Peyer's patch (tissue), 4 donors: ENCODE data around the gene PRTG.

Experiments used
- POLR2A ChIP-seq, 2 donors: fragments of 450-650 bp; IDR thresholded peaks; one replicate each; pipeline ENCODE4 v1.5.1; 2017; ENCODE audit warnings: antibody characterized with exemption in 2 of 2, mild to moderate bottlenecking in 2 of 2, moderate library complexity in 2 of 2
- TF ChIP-seq, protein P1 (sequence below), 6 experiments: fragments of 450-650 bp in 4 of 6; fragments of 200-600 bp in 2 of 6; sonication (generic) in 1 of 6; IDR thresholded peaks; one replicate each; pipeline ENCODE4 v1.5.1; 2017 to 2019; ENCODE audit warnings: antibody characterized with exemption in 6 of 6, mild to moderate bottlenecking in 3 of 6, moderate library complexity in 1 of 6

- TF ChIP-seq, protein P1, sequence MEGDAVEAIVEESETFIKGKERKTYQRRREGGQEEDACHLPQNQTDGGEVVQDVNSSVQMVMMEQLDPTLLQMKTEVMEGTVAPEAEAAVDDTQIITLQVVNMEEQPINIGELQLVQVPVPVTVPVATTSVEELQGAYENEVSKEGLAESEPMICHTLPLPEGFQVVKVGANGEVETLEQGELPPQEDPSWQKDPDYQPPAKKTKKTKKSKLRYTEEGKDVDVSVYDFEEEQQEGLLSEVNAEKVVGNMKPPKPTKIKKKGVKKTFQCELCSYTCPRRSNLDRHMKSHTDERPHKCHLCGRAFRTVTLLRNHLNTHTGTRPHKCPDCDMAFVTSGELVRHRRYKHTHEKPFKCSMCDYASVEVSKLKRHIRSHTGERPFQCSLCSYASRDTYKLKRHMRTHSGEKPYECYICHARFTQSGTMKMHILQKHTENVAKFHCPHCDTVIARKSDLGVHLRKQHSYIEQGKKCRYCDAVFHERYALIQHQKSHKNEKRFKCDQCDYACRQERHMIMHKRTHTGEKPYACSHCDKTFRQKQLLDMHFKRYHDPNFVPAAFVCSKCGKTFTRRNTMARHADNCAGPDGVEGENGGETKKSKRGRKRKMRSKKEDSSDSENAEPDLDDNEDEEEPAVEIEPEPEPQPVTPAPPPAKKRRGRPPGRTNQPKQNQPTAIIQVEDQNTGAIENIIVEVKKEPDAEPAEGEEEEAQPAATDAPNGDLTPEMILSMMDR (IDR thresholded peaks at IDR 0.05), result no peak
- TF ChIP-seq POLR2A (IDR thresholded peaks at IDR 0.05), result no peak
Observed at GRCh38 chr15:55740359-55740878, 2.5 kb downstream of the PRTG start.
